Fibroblast of pulmonary artery (primary cell): ENCODE measurements around the gene CDK19.

ENCODE experiments used
- DNase-seq: peaks from one replicate; pipeline ENCODE4 v3.0.0-alpha.2; 2010; ENCODE audit warnings: low read depth
- H3K4me3 ChIP-seq: replicated peaks from 2 replicates; pipeline ENCODE4 v1.5.1; 2011; ENCODE audit warnings: low read depth, mild to moderate bottlenecking, control low read depth, low read length, moderate library complexity
- CTCF ChIP-seq: IDR thresholded peaks from 2 replicates; pipeline ENCODE4 v1.5.1; 2011; ENCODE audit warnings: mild to moderate bottlenecking, control low read depth, low read length, inconsistent platforms; ENCODE audit errors: missing control alignments

CDK19 gene

GRCh38 chr6:110566346-110567125 lies 248.7 kb downstream of the CDK19 start:
- TF ChIP-seq CTCF: no peak
- no peak overlapping the region for H3K4me3 ChIP-seq
- no peak for DNase-seq

DNA sequence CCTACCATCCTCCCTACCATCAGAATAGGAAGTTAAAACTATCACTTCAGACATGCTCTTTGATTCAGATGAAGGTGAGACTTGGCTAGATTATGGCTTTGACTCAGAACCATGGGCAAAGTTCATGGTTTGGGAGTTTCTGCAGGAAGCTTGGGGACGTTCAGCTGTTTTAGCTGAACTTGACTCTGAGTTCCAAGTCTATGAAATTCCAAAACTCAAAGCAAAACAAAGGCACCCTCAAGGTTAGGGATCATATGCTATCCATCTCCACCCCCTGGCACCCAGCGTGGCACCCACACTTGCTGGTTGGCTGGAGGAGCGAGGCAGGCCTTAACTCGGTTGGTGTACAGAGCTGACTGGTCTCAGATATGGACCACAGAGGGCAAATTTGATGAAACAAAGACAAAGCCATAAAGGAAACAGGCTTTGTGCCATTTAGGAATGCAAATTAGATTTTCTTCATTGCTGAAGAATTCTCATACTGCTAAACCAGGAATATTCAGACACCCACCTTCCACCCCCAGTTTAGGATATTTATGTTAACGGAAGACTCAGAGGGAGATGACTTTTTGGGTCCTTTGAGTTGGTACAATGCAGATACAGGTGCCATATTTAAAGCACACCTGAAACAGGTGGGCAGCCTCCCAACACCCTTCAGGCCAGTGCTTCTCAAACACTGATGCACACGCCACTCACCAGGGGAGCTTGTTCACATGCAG lies 250.4 kb downstream of the CDK19 start:
- DNase-seq: no peak
- no peak overlapping the region for H3K4me3 ChIP-seq
- no peak for TF ChIP-seq CTCF

GRCh38 chr6:110563711-110564110 lies 251.6 kb downstream of the CDK19 start:
- no peak for TF ChIP-seq CTCF
- DNase-seq: no peak
- H3K4me3 ChIP-seq: no peak overlapping the region

DNA sequence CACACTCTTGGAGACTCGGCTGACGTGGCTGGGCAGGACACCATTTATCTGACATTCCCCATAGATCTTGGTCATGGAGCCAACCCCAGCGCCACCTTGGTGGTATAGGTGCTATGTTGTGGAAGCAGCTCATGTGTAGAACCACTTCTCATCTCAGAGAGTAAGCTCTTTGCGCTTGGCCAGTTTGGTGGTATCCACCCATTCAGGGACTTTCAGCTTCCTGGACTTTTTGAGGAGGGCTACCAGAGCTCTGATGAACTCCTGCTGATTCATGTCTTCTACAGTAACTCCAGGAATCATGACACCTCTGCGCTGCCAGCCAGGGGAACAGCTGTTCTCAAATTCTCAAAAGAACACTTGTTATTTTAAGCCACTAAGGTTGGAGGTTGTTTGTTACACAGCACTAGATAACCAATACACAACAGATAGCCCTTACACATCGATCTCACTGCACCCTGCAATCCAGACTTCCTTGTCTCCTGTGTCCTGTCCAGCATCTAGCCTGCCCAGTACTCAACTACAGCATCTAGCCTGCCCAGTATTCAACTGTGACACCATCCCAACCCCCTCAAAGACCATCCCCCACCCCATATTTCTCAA lies 252.9 kb downstream of the CDK19 start:
- DNase-seq: no peak
- H3K4me3 ChIP-seq: no peak overlapping the region
- no peak for TF ChIP-seq CTCF

DNA sequence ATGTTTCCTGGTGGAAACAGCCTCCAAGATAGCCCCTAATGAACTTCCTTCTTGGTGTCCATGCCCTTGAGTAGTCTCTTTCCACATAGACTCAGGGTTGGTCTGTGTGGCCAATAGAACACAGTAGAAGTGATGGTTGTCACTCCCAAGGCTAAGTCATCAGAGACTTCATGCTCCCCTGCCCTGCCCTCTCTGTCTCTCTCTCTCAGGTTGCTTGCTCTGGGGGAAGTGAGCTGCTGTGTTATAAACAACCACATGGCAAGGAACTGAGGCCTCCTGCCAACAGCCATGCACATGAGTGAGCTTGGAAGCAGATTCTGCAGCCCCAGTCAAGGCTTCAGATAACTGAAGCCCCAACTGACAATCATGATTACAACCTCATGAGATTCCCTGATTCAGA lies 253.6 kb downstream of the CDK19 start:
- no peak for DNase-seq
- no peak overlapping the region for H3K4me3 ChIP-seq
- no peak for TF ChIP-seq CTCF

GRCh38 chr6:110561008-110561396 lies 254.3 kb downstream of the CDK19 start:
- no peak for TF ChIP-seq CTCF
- no peak for DNase-seq
- no peak overlapping the region for H3K4me3 ChIP-seq
